GM18858 (cell line): ENCODE data around the gene ITPKC.
"Not testable (repeated sequence)": the region's sequence is repeated elsewhere in the genome, so short reads cannot be mapped to it uniquely, and the experiment has no call there.

Experiments used
- ATAC-seq: cut with Tn5 transposase; IDR thresholded peaks from one replicate; pipeline ENCODE4 v1.9.1; 2021; ENCODE audit not compliant: unreplicated experiment

ITPKC gene

GRCh38 chr19:40759352-40759751 lies 42.4 kb downstream of the ITPKC start:
- no peak for ATAC-seq

GRCh38 chr19:40762754-40763470 lies 46.0 kb downstream of the ITPKC start:
- no peak for ATAC-seq

GRCh38 chr19:40763526-40763925 lies 46.6 kb downstream of the ITPKC start:
- ATAC-seq: no peak

GRCh38 chr19:40763963-40764362 lies 47.1 kb downstream of the ITPKC start:
- ATAC-seq: no peak

- ATAC-seq: not testable (repeated sequence)
Observed at GRCh38 chr19:40766385-40766784, 49.5 kb downstream of the ITPKC start.

GRCh38 chr19:40768869-40769268 lies 52.0 kb downstream of the ITPKC start:
- ATAC-seq: no peak

GRCh38 chr19:40771101-40771862 lies 54.4 kb downstream of the ITPKC start:
- not testable (repeated sequence) for ATAC-seq

- no peak for ATAC-seq
Observed at GRCh38 chr19:40774916-40775631, 58.2 kb downstream of the ITPKC start, which contains the start of gene MIA. MIA (plus strand) TSS chr19:40775521; CDS start chr19:40775543, 22 bp downstream.

- ATAC-seq: no peak
Observed at GRCh38 chr19:40775632-40776022, 58.7 kb downstream of the ITPKC start.

GRCh38 chr19:40776364-40776763 lies 59.5 kb downstream of the ITPKC start:
- ATAC-seq: no peak

GRCh38 chr19:40776932-40777644 lies 60.2 kb downstream of the ITPKC start:
- peak; percentile 51 for ATAC-seq

GRCh38 chr19:40777645-40777936 lies 60.7 kb downstream of the ITPKC start:
- no peak for ATAC-seq

- peak; percentile 39 for ATAC-seq
Observed at GRCh38 chr19:40777937-40778705, 61.2 kb downstream of the ITPKC start, which contains the start of gene RAB4B. RAB4B (plus strand) TSS chr19:40778247; CDS start chr19:40778376, 129 bp downstream.

- ATAC-seq: no peak
Observed at GRCh38 chr19:40778706-40779284, 61.9 kb downstream of the ITPKC start.

- no peak for ATAC-seq
Observed at GRCh38 chr19:40780582-40780981, 63.7 kb downstream of the ITPKC start.

GRCh38 chr19:40781140-40781539 lies 64.2 kb downstream of the ITPKC start:
- ATAC-seq: no peak

- ATAC-seq: no peak
Observed at GRCh38 chr19:40783711-40784110, 66.8 kb downstream of the ITPKC start.

- not testable (repeated sequence) for ATAC-seq
Observed at GRCh38 chr19:40784146-40784545, 67.2 kb downstream of the ITPKC start.

GRCh38 chr19:40785526-40785925 lies 68.6 kb downstream of the ITPKC start:
- no peak for ATAC-seq
